Thyroid gland (tissue), 4 donors: ENCODE measurements around the gene ZCCHC24.

Experiments used
- POLR2A ChIP-seq, 2 donors: fragments of 450-650 bp; IDR thresholded peaks; one replicate each; pipeline ENCODE4 v1.6.1; 2017; ENCODE audit warnings: antibody characterized with exemption in 2 of 2, mild to moderate bottlenecking in 2 of 2, moderate library complexity in 1 of 2
- TF ChIP-seq, protein P1 (sequence below), 6 experiments: fragments of 200-600 bp in 3 of 6; fragments of 450-650 bp in 3 of 6; sonication (generic) in 3 of 6; IDR thresholded peaks; one replicate each; pipeline ENCODE4 v1.5.1; 2016 to 2019; ENCODE audit warnings: antibody characterized with exemption in 6 of 6, mild to moderate bottlenecking in 2 of 6, inconsistent platforms in 1 of 6, moderate library complexity in 1 of 6

DNA sequence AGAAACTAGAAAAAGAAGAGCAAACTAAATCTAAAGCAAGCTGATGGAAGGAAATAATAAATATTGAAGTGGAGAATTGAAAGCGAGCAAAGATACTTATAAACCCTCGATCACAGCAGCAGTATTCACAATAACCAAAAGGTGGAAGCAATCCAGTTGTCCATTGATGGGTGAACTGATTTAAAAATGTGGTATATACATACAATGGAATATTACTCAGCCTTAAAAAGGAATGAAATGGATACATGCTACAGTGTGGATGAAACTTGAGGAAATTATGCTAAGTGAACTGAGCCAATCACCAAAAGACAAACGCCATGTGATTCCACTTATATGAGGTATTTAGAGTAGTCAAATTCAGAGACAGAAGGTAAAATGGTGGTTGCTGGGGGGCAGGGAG is 17.5 kb downstream of the ZCCHC24 start:
- no peak for TF ChIP-seq POLR2A (IDR thresholded peaks at IDR 0.05)
- TF ChIP-seq, protein P1, sequence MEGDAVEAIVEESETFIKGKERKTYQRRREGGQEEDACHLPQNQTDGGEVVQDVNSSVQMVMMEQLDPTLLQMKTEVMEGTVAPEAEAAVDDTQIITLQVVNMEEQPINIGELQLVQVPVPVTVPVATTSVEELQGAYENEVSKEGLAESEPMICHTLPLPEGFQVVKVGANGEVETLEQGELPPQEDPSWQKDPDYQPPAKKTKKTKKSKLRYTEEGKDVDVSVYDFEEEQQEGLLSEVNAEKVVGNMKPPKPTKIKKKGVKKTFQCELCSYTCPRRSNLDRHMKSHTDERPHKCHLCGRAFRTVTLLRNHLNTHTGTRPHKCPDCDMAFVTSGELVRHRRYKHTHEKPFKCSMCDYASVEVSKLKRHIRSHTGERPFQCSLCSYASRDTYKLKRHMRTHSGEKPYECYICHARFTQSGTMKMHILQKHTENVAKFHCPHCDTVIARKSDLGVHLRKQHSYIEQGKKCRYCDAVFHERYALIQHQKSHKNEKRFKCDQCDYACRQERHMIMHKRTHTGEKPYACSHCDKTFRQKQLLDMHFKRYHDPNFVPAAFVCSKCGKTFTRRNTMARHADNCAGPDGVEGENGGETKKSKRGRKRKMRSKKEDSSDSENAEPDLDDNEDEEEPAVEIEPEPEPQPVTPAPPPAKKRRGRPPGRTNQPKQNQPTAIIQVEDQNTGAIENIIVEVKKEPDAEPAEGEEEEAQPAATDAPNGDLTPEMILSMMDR (IDR thresholded peaks at IDR 0.05), result no peak
